Measurements from ENCODE around the gene CCDC171. TPM values are rescaled to one million over a fixed set of nuclear protein-coding genes. Genes with fewer than 3 reads are reported as not detected.

The CCDC171 gene
- total RNA-seq, 1 experiment from 2014 or later, result 2.6 TPM

DNA sequence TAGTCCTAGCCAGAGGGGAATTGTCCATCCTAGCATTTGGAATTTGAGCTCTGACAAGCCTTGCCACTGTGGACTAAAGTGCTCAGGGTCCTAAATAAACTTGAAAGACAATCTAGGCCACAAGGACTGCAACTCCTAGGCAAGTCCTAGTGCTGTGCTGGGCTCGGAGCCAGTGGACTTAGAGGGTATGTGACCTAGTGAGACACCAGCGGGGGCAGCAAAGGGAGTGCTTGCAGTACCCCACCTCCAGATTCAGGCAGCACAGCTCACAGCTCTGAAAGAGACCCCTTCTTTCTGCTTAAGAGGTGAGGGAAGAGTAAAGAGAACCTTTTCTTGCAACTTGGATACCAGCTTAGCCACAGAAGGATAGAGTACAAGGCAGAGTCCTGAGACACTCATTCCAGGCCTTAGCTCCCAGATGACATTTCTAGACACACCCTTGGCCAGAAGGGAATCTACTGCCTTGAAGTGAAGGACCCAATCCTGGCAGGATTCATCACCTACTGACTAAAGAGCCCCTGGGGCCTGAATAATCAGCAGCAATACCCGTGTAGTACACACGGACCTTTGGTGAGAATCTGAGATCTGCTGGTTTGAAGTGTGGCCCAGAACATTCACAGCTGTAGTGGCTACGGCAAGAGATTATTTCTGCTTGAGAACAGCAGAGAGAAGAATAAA is 164.6 kb downstream of the CCDC171 start:
- no peak for DNase-seq (ENCODE audit: low read depth, low spot score)
- ChIA-PET POLR2A (no interaction called here), RAD21 (ENCODE audit: low non-redundant PET in 1 of 2, low total read pairs in 2 of 2, uncharacterized antibody in 2 of 2, unreplicated experiment in 2 of 2) (no interaction called here), CTCF (no interaction called here)
- intact Hi-C loops (cut with micrococcal nuclease), result no loop called here
- no peak overlapping the region for H3K9ac ChIP-seq (ENCODE audit: low read length)
- no peaks in the 10 kb centered on the region for H3K9me2 ChIP-seq (ENCODE audit: insufficient read depth)
- H3K27me3 ChIP-seq (ENCODE audit: insufficient read depth, low read length), result no peaks in the 10 kb centered on the region
- H4K20me1 ChIP-seq (ENCODE audit: insufficient read depth), result no peaks in the 10 kb centered on the region
- H2AFZ ChIP-seq (ENCODE audit: low read depth, low read length, poor library complexity, severe bottlenecking), result no peak overlapping the region
- no peak overlapping the region for H3K4me2 ChIP-seq (ENCODE audit: low read length)
- ATAC-seq, result no peak
- no peak overlapping the region for H3K27ac ChIP-seq (ENCODE audit: low read depth, low read length)
- no peak for TF ChIP-seq EZH2 (IDR thresholded peaks at IDR 0.05)
- TF ChIP-seq, protein P1, sequence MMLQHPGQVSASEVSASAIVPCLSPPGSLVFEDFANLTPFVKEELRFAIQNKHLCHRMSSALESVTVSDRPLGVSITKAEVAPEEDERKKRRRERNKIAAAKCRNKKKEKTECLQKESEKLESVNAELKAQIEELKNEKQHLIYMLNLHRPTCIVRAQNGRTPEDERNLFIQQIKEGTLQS (IDR thresholded peaks at IDR 0.05), result no peak
- no peak for TF ChIP-seq YY1 (IDR thresholded peaks at IDR 0.05; ENCODE audit: extremely low read depth, insufficient replicate concordance, low read depth, low read length)
- no peak for TF ChIP-seq EZH2phosphoT487 (IDR thresholded peaks at IDR 0.05; ENCODE audit: borderline replicate concordance)
- TF ChIP-seq ELF1 (IDR thresholded peaks at IDR 0.05; ENCODE audit: borderline replicate concordance, low read depth), result no peak
- no peak for TF ChIP-seq SP1 (IDR thresholded peaks at IDR 0.05; ENCODE audit: low read depth)
- TF ChIP-seq, protein P2, sequence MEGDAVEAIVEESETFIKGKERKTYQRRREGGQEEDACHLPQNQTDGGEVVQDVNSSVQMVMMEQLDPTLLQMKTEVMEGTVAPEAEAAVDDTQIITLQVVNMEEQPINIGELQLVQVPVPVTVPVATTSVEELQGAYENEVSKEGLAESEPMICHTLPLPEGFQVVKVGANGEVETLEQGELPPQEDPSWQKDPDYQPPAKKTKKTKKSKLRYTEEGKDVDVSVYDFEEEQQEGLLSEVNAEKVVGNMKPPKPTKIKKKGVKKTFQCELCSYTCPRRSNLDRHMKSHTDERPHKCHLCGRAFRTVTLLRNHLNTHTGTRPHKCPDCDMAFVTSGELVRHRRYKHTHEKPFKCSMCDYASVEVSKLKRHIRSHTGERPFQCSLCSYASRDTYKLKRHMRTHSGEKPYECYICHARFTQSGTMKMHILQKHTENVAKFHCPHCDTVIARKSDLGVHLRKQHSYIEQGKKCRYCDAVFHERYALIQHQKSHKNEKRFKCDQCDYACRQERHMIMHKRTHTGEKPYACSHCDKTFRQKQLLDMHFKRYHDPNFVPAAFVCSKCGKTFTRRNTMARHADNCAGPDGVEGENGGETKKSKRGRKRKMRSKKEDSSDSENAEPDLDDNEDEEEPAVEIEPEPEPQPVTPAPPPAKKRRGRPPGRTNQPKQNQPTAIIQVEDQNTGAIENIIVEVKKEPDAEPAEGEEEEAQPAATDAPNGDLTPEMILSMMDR (IDR thresholded peaks at IDR 0.05 in 2 of 3, conservative IDR thresholded peaks at IDR 0.05 in 1 of 3; ENCODE audit: borderline replicate concordance in 1 of 3, insufficient read depth in 1 of 3, low read depth in 2 of 3, low read length in 2 of 3), result no peak
- no peak for TF ChIP-seq ZBTB33 (IDR thresholded peaks at IDR 0.05; ENCODE audit: extremely low read depth, insufficient replicate concordance, low read length)
- no peak for TF ChIP-seq ZNF274 (IDR thresholded peaks at IDR 0.05; ENCODE audit: low read depth, low read length)
- no peak for TF ChIP-seq CEBPB (IDR thresholded peaks at IDR 0.05; ENCODE audit: low read depth)
- TF ChIP-seq, protein P3, sequence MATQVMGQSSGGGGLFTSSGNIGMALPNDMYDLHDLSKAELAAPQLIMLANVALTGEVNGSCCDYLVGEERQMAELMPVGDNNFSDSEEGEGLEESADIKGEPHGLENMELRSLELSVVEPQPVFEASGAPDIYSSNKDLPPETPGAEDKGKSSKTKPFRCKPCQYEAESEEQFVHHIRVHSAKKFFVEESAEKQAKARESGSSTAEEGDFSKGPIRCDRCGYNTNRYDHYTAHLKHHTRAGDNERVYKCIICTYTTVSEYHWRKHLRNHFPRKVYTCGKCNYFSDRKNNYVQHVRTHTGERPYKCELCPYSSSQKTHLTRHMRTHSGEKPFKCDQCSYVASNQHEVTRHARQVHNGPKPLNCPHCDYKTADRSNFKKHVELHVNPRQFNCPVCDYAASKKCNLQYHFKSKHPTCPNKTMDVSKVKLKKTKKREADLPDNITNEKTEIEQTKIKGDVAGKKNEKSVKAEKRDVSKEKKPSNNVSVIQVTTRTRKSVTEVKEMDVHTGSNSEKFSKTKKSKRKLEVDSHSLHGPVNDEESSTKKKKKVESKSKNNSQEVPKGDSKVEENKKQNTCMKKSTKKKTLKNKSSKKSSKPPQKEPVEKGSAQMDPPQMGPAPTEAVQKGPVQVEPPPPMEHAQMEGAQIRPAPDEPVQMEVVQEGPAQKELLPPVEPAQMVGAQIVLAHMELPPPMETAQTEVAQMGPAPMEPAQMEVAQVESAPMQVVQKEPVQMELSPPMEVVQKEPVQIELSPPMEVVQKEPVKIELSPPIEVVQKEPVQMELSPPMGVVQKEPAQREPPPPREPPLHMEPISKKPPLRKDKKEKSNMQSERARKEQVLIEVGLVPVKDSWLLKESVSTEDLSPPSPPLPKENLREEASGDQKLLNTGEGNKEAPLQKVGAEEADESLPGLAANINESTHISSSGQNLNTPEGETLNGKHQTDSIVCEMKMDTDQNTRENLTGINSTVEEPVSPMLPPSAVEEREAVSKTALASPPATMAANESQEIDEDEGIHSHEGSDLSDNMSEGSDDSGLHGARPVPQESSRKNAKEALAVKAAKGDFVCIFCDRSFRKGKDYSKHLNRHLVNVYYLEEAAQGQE (IDR thresholded peaks at IDR 0.05; ENCODE audit: low read depth), result no peak
- TF ChIP-seq FOSL1 (IDR thresholded peaks at IDR 0.05; ENCODE audit: low read depth), result no peak
- TF ChIP-seq CBX3 (IDR thresholded peaks at IDR 0.05; ENCODE audit: low read depth), result no peak
- no peak for TF ChIP-seq SIN3A (IDR thresholded peaks at IDR 0.05; ENCODE audit: low read depth)
- TF ChIP-seq POLR2AphosphoS5 (IDR thresholded peaks at IDR 0.05; ENCODE audit: low read depth, low read length), result no peak
- no peaks in the 10 kb centered on the region for H3K9me3 ChIP-seq (ENCODE audit: control insufficient read depth in 1 of 2, insufficient read depth in 1 of 2, low read depth in 1 of 2, low read length in 2 of 2)
- no TSS peak for BruUV-seq (replicated peaks)
- no peak overlapping the region for H3K4me3 ChIP-seq (replicated peaks in 1 of 2; ENCODE audit: low read depth in 1 of 2, low read length in 2 of 2)
- H3K4me1 ChIP-seq (ENCODE audit: control insufficient read depth in 1 of 2, insufficient read depth in 2 of 2, low read length in 2 of 2), result no peaks in the 10 kb centered on the region
- H3K36me3 ChIP-seq (ENCODE audit: control insufficient read depth in 1 of 2, insufficient read depth in 2 of 2, low read length in 2 of 2), result no peaks in the 10 kb centered on the region
- no peaks in the 10 kb centered on the region for H3K79me2 ChIP-seq (ENCODE audit: insufficient read depth, low read length)
